ENCODE measurements around the gene MUC4.

GRCh38 chr3:195860456-195860855, 48.7 kb upstream of the MUC4 start:
- TF ChIP-seq, protein P1, sequence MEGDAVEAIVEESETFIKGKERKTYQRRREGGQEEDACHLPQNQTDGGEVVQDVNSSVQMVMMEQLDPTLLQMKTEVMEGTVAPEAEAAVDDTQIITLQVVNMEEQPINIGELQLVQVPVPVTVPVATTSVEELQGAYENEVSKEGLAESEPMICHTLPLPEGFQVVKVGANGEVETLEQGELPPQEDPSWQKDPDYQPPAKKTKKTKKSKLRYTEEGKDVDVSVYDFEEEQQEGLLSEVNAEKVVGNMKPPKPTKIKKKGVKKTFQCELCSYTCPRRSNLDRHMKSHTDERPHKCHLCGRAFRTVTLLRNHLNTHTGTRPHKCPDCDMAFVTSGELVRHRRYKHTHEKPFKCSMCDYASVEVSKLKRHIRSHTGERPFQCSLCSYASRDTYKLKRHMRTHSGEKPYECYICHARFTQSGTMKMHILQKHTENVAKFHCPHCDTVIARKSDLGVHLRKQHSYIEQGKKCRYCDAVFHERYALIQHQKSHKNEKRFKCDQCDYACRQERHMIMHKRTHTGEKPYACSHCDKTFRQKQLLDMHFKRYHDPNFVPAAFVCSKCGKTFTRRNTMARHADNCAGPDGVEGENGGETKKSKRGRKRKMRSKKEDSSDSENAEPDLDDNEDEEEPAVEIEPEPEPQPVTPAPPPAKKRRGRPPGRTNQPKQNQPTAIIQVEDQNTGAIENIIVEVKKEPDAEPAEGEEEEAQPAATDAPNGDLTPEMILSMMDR (IDR thresholded peaks at IDR 0.05), result no peak
- TF ChIP-seq POLR2A (IDR thresholded peaks at IDR 0.05), result no peak
